Liver (tissue), 9 donors: ENCODE results near the gene RNF220. TPM values are rescaled to one million over a fixed set of nuclear protein-coding genes. Genes with fewer than 3 reads are reported as not detected.

Experiments
- DNase-seq: peaks from one replicate; pipeline ENCODE4 v3.0.0-alpha.2; 2017; ENCODE audit warnings: low spot score
- H3K27ac ChIP-seq, 2 donors: one replicate each; pipeline ENCODE4 v1.7.0; 2013; ENCODE audit warnings: inconsistent platforms in 2 of 2, low read length in 2 of 2, control low read depth in 1 of 2, low read depth in 1 of 2, mild to moderate bottlenecking in 1 of 2
- H3K27me3 ChIP-seq, 4 donors: one replicate each; pipeline versions ENCODE4 v1.6.1 to v1.7.0; 2013; ENCODE audit warnings: low read length in 3 of 4, inconsistent platforms in 1 of 4, mild to moderate bottlenecking in 1 of 4, moderate library complexity in 1 of 4; ENCODE audit not compliant: control insufficient read depth in 4 of 4, insufficient read depth in 4 of 4
- H3K36me3 ChIP-seq, 4 donors: one replicate each; pipeline versions ENCODE4 v1.6.1 to v1.7.0; 2013; ENCODE audit warnings: low read length in 3 of 4, mild to moderate bottlenecking in 3 of 4, low read depth in 1 of 4, moderate library complexity in 1 of 4; ENCODE audit not compliant: control insufficient read depth in 4 of 4, insufficient read depth in 3 of 4
- H3K4me1 ChIP-seq, 4 donors: one replicate each; pipeline versions ENCODE4 v1.6.1 to v1.7.0; 2013; ENCODE audit warnings: low read length in 3 of 4, mild to moderate bottlenecking in 3 of 4, moderate library complexity in 1 of 4; ENCODE audit not compliant: control insufficient read depth in 4 of 4, insufficient read depth in 4 of 4
- H3K4me3 ChIP-seq, 3 donors: one replicate each; pipeline versions ENCODE4 v1.6.1 to v1.7.0; 2013; ENCODE audit warnings: low read length in 3 of 3, control low read depth in 1 of 3, low read depth in 1 of 3, mild to moderate bottlenecking in 1 of 3
- H3K9ac ChIP-seq, 2 donors: one replicate each; pipeline ENCODE4 v1.7.0; 2013; ENCODE audit warnings: low read length in 2 of 2, mild to moderate bottlenecking in 2 of 2, moderate library complexity in 2 of 2, control low read depth in 1 of 2, low read depth in 1 of 2
- H3K9me3 ChIP-seq, 4 donors: one replicate each; pipeline versions ENCODE4 v1.6.1 to v1.7.0; 2013; ENCODE audit warnings: low read length in 3 of 4; ENCODE audit not compliant: control insufficient read depth in 4 of 4
- EGR1 ChIP-seq, 2 donors: IDR thresholded peaks; 2 replicates each; pipeline ENCODE4 v1.6.1; 2016 to 2018; ENCODE audit warnings: antibody characterized with exemption in 2 of 2, low read depth in 2 of 2
- FOXA2 ChIP-seq: IDR thresholded peaks from 2 replicates; pipeline ENCODE4 v1.6.1; 2016; ENCODE audit warnings: antibody characterized with exemption
- HNF4A ChIP-seq, 2 donors: conservative IDR thresholded peaks; 2 replicates each; pipeline ENCODE4 v1.6.1; 2016; ENCODE audit warnings: antibody characterized with exemption in 2 of 2, mild to moderate bottlenecking in 2 of 2
- HNF4G ChIP-seq: IDR thresholded peaks from 2 replicates; pipeline ENCODE4 v1.6.1; 2016; ENCODE audit warnings: antibody characterized with exemption
- JUND ChIP-seq, 2 donors: IDR thresholded peaks; 2 replicates each; pipeline ENCODE4 v1.6.1; 2016; ENCODE audit warnings: antibody characterized with exemption in 2 of 2
- NR2F2 ChIP-seq: IDR thresholded peaks from 2 replicates; pipeline ENCODE4 v1.6.1; 2016; ENCODE audit warnings: antibody characterized with exemption
- RAD21 ChIP-seq, 2 donors: IDR thresholded peaks; 2 replicates each; pipeline ENCODE4 v1.6.1; 2016; ENCODE audit warnings: antibody characterized with exemption in 2 of 2, mild to moderate bottlenecking in 2 of 2
- RXRA ChIP-seq, 2 donors: IDR thresholded peaks; 2 replicates each; pipeline ENCODE4 v1.6.1; 2017 to 2018; ENCODE audit warnings: antibody characterized with exemption in 2 of 2, mild to moderate bottlenecking in 1 of 2
- SP1 ChIP-seq: IDR thresholded peaks from 2 replicates; pipeline ENCODE4 v1.6.1; 2018; ENCODE audit warnings: antibody characterized with exemption, mild to moderate bottlenecking
- TAF1 ChIP-seq: conservative IDR thresholded peaks from 2 replicates; pipeline ENCODE4 v1.6.1; 2016; ENCODE audit warnings: antibody characterized with exemption, mild to moderate bottlenecking
- YY1 ChIP-seq: IDR thresholded peaks from 2 replicates; pipeline ENCODE4 v1.6.1; 2016; ENCODE audit warnings: antibody characterized with exemption, mild to moderate bottlenecking
- WGBS: extraction: QIAGEN DNeasy Blood & Tissue Kit; methylation state at CpG from one replicate; pipeline ENCODE4 v1.1.7; 2013; 5-methylcytosine and 5-hydroxymethylcytosine counted together
- polyA plus RNA-seq, 2 donors: library from polyadenylated mRNA; stranded (reverse) in 1 of 2; unstranded in 1 of 2; fragments of 200-250 nt in 1 of 2; fragments of >200 nt in 1 of 2; fragmentation: Nextera tagmentation in 1 of 2; extraction: Ambion mirVana in 1 of 2; gene quantifications; one replicate each; pipeline versions ENCODE4 v1.2.1 to v1.2.3, GENCODE V29; 2013 to 2015
- total RNA-seq, 2 donors: library from RNA; depleted of rRNA; stranded (reverse); fragments of >200 nt; gene quantifications; one replicate each; pipeline ENCODE4 v1.2.3, GENCODE V29; 2014
- TF ChIP-seq, protein P1 (sequence below): fragments of 150-350 bp; IDR thresholded peaks from 2 replicates; pipeline ENCODE4 v1.5.1; 2017; ENCODE audit warnings: improper control_type of control experiment, low read depth, low read length; ENCODE audit not compliant: missing input control
- TF ChIP-seq, protein P2 (sequence below): IDR thresholded peaks from 2 replicates; pipeline ENCODE4 v1.6.1; 2016; ENCODE audit warnings: antibody characterized with exemption
- TF ChIP-seq, protein P3 (sequence below): IDR thresholded peaks from 2 replicates; pipeline ENCODE4 v1.6.1; 2016; ENCODE audit warnings: antibody characterized with exemption, mild to moderate bottlenecking
- TF ChIP-seq, protein P4 (sequence below): IDR thresholded peaks from 2 replicates; pipeline ENCODE4 v1.6.1; 2016; ENCODE audit warnings: antibody characterized with exemption
- TF ChIP-seq, protein P5 (sequence below): IDR thresholded peaks from 2 replicates; pipeline ENCODE4 v1.6.1; 2016; ENCODE audit warnings: antibody characterized with exemption
- donor health status: healthy.
- donor health status: healthy.
- donor health status: healthy.
- donor health status: healthy.
- donor health status: healthy.

Gene RNF220
- total and polyA plus RNA-seq, 4 donors: 18.2 to 35.8 (median 26.1) TPM

DNA sequence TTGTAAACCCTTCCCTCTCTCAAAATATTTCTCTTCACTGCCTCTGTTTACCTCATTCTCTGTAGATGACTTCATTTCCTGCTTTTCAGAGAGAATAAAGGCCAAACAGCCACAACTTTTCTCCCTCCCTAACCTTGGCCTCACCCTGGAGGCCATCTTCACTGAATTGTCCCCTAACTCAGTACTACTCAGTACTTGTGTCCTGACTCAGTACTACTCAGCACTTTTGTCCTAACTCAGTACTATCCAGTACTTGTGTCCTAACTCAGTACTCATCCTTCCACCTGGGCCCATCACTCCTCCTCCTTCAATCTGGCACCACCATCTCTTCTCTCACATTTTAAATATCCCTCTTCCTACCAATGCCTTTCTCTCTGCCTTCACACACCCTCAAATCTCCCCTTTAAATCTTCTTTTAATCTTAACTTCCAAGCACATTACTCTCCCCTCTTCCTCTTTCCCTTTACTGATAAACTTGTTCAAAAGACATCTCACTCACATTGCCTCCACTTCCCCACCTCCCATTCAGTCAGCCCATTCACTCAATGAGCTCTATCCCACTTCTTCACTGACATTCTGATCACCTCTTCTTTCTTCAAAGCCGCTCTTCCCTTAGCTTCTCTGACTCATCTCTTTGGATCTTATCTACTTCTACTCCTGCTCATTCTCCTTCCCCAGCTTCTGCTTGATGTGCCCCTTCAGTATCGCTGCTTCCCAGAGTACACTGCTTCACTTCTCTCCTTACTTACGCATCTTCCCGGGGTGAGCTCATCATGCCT lies 121.4 kb downstream of the RNF220 start:
- Histone ChIP-seq H3K9ac (no peak overlapping the region), H3K36me3 (no peaks in the 10 kb centered on the region), H3K4me1 (no peaks in the 10 kb centered on the region), H3K9me3 (no peaks in the 10 kb centered on the region), H3K27ac (no peak overlapping the region), H3K27me3 (no peaks in the 10 kb centered on the region), H3K4me3 (no peak overlapping the region)
- TF ChIP-seq RXRA (IDR thresholded peaks at IDR 0.05): no peak
- no peak for DNase-seq
- 96% methylated on average over 4 of the region's 4 CpGs for WGBS

DNA sequence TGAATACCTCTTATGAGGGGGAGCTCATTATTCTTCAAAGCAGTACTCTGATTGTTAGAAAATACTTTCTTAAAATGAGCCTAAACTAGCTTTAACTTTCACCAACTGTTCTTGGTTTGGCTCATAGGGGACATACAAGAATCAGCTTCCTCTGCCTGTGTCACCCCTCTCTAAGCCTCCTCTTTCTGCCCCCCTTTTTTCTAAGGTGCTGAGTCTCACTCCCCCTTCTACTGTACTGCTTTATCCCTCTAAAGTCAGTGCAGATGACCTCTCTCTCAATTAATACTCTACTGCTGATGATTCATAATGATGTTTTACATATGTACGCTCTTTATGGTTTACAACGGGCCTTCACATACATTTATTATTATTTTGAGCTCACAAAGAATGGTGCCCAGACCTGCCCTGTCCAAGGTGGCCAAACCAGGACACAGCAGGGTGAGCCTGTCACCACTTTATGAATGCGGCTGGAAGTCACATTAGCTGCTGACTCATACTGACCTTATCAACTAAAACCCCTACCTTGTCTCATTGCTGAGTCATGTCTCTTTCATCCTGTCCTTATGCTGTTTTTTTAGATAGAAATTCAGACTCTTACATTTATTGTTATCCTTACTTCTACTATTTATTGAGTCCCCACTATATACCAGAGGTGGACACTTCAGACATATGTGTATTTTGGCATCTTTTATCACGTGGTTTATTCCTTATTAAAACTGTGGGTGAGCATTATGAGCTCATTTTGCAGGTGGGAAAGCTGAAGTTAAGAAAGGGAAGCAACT lies 126.9 kb downstream of the RNF220 start:
- H3K4me3 ChIP-seq: no peak overlapping the region
- H3K36me3 ChIP-seq: no peaks in the 10 kb centered on the region
- 49% methylated on average over 4 of the region's 4 CpGs for WGBS
- no peak for TF ChIP-seq TAF1
- no peak for TF ChIP-seq RXRA (IDR thresholded peaks at IDR 0.05)
- TF ChIP-seq JUND (IDR thresholded peaks at IDR 0.05): no peak
- no peak for TF ChIP-seq FOXA2
- no peak for TF ChIP-seq SP1
- TF ChIP-seq HNF4A (conservative IDR thresholded peaks at IDR 0.05): no peak
- TF ChIP-seq, protein P1, sequence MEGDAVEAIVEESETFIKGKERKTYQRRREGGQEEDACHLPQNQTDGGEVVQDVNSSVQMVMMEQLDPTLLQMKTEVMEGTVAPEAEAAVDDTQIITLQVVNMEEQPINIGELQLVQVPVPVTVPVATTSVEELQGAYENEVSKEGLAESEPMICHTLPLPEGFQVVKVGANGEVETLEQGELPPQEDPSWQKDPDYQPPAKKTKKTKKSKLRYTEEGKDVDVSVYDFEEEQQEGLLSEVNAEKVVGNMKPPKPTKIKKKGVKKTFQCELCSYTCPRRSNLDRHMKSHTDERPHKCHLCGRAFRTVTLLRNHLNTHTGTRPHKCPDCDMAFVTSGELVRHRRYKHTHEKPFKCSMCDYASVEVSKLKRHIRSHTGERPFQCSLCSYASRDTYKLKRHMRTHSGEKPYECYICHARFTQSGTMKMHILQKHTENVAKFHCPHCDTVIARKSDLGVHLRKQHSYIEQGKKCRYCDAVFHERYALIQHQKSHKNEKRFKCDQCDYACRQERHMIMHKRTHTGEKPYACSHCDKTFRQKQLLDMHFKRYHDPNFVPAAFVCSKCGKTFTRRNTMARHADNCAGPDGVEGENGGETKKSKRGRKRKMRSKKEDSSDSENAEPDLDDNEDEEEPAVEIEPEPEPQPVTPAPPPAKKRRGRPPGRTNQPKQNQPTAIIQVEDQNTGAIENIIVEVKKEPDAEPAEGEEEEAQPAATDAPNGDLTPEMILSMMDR: no peak
- TF ChIP-seq, protein P2, sequence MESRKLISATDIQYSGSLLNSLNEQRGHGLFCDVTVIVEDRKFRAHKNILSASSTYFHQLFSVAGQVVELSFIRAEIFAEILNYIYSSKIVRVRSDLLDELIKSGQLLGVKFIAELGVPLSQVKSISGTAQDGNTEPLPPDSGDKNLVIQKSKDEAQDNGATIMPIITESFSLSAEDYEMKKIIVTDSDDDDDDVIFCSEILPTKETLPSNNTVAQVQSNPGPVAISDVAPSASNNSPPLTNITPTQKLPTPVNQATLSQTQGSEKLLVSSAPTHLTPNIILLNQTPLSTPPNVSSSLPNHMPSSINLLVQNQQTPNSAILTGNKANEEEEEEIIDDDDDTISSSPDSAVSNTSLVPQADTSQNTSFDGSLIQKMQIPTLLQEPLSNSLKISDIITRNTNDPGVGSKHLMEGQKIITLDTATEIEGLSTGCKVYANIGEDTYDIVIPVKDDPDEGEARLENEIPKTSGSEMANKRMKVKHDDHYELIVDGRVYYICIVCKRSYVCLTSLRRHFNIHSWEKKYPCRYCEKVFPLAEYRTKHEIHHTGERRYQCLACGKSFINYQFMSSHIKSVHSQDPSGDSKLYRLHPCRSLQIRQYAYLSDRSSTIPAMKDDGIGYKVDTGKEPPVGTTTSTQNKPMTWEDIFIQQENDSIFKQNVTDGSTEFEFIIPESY: no peak
- TF ChIP-seq, protein P3, sequence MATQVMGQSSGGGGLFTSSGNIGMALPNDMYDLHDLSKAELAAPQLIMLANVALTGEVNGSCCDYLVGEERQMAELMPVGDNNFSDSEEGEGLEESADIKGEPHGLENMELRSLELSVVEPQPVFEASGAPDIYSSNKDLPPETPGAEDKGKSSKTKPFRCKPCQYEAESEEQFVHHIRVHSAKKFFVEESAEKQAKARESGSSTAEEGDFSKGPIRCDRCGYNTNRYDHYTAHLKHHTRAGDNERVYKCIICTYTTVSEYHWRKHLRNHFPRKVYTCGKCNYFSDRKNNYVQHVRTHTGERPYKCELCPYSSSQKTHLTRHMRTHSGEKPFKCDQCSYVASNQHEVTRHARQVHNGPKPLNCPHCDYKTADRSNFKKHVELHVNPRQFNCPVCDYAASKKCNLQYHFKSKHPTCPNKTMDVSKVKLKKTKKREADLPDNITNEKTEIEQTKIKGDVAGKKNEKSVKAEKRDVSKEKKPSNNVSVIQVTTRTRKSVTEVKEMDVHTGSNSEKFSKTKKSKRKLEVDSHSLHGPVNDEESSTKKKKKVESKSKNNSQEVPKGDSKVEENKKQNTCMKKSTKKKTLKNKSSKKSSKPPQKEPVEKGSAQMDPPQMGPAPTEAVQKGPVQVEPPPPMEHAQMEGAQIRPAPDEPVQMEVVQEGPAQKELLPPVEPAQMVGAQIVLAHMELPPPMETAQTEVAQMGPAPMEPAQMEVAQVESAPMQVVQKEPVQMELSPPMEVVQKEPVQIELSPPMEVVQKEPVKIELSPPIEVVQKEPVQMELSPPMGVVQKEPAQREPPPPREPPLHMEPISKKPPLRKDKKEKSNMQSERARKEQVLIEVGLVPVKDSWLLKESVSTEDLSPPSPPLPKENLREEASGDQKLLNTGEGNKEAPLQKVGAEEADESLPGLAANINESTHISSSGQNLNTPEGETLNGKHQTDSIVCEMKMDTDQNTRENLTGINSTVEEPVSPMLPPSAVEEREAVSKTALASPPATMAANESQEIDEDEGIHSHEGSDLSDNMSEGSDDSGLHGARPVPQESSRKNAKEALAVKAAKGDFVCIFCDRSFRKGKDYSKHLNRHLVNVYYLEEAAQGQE: no peak
- TF ChIP-seq HNF4G: no peak
- TF ChIP-seq RAD21 (IDR thresholded peaks at IDR 0.05): no peak
- TF ChIP-seq, protein P4, sequence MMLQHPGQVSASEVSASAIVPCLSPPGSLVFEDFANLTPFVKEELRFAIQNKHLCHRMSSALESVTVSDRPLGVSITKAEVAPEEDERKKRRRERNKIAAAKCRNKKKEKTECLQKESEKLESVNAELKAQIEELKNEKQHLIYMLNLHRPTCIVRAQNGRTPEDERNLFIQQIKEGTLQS: no peak
- TF ChIP-seq, protein P5, sequence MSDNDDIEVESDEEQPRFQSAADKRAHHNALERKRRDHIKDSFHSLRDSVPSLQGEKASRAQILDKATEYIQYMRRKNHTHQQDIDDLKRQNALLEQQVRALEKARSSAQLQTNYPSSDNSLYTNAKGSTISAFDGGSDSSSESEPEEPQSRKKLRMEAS: no peak
- no peak for TF ChIP-seq YY1
- TF ChIP-seq NR2F2: no peak
- no peak for TF ChIP-seq EGR1 (IDR thresholded peaks at IDR 0.05; ENCODE audit: low read depth in 2 of 2)
- no peaks in the 10 kb centered on the region for H3K27me3 ChIP-seq
- no peak for DNase-seq
- no peak overlapping the region for H3K27ac ChIP-seq
- H3K9ac ChIP-seq: no peak overlapping the region
- peaks cover 0 to 3% (median 0%) of the 10 kb centered on the region in 4 donors for H3K9me3 ChIP-seq
- no peaks in the 10 kb centered on the region for H3K4me1 ChIP-seq
